Activated CD4-positive, alpha-beta T cell treated with anti-CD3 and anti-CD28 coated beads, Interleukin-2, amount 10 ng/mL, durations not matched to agents 24 days and 14 days (primary cell): ENCODE results near the gene KRT33A. TPM values are rescaled to one million over a fixed set of nuclear protein-coding genes. Genes with fewer than 3 reads are reported as not detected.

Experiments used
- DNase-seq: peaks from one replicate; pipeline ENCODE4 v3.0.0; 2022
- H3K27ac Mint-ChIP-seq: one replicate; pipeline ENCODE4 v1.8.0; 2022; ENCODE audit warnings: mild to moderate bottlenecking, mixed read lengths
- H3K27me3 Mint-ChIP-seq: one replicate; pipeline ENCODE4 v1.8.0; 2022; ENCODE audit warnings: mixed read lengths
- H3K36me3 Mint-ChIP-seq: one replicate; pipeline ENCODE4 v1.8.0; 2022; ENCODE audit warnings: low read depth, mild to moderate bottlenecking, mixed read lengths
- H3K4me1 Mint-ChIP-seq: one replicate; pipeline ENCODE4 v1.8.0; 2021; ENCODE audit warnings: mixed read lengths
- H3K4me3 Mint-ChIP-seq: one replicate; pipeline ENCODE4 v1.8.0; 2022; ENCODE audit warnings: mild to moderate bottlenecking, moderate library complexity, mixed read lengths
- H3K9me3 Mint-ChIP-seq: one replicate; pipeline ENCODE4 v1.8.0; 2021; ENCODE audit warnings: mixed read lengths
- intact Hi-C: fragments of 100-400 bp; cut with micrococcal nuclease; formaldehyde crosslinking; loops from one replicate; pipeline ENCODE4 v1.15.1; 2023
- total RNA-seq: library from RNA; stranded (reverse); gene quantifications from 2 replicates; pipeline ENCODE4 v1.2.3, GENCODE V29; 2022

The KRT33A gene
- total RNA-seq, 1 donor from 2014 or later, result not detected

DNA sequence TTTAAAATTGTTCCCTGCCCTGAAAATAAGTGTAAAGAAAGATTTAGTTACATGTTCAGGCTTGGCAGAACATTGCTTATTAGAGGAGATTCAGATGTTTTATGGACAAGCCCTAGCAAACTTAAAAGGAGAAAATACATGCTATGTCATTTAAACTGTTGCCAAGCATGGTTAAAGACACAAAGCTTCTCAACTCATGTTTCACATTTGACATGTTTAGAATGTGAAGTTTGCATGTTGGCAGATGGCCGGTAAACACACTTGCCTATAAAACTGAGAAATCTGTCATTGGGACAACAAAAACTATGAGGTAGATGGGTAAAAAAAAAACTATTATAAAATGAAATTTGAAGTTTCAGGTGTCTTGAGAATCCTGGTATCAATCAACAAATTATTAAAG is 53.8 kb downstream of the KRT33A start:
- DNase-seq, result peak; percentile 23
- Mint-ChIP-seq H3K9me3 (peaks cover 4% of the 10 kb centered on the region), H3K27ac (no peak overlapping the region), H3K36me3 (no peaks in the 10 kb centered on the region), H3K27me3 (peaks cover 2% of the 10 kb centered on the region), H3K4me1 (no peaks in the 10 kb centered on the region), H3K4me3 (no peak overlapping the region)
- intact Hi-C loops, result loop anchor here (5.0 kb wide), 1 partner anchor 40 kb away; the partner anchor contains the start of gene KRTAP9-9

Other genes starting within 250 kb of the KRT33A start
- not detected in 2 replicates for gene KRTAP4-16, start 248.6 kb downstream of the KRT33A start, total RNA-seq
- gene KRTAP4-9, start 245.4 kb downstream of the KRT33A start, total RNA-seq, result not detected in 2 replicates
- gene KRTAP4-11, start 232.5 kb downstream of the KRT33A start, total RNA-seq, result not detected in 2 replicates
- gene KRTAP4-12, start 226.6 kb downstream of the KRT33A start, total RNA-seq, result not detected in 2 replicates
- not detected in 2 replicates for gene KRTAP4-6, start 210.3 kb downstream of the KRT33A start, total RNA-seq
- not detected in 2 replicates for gene KRTAP4-5, start 201.0 kb downstream of the KRT33A start, total RNA-seq
- not detected in 2 replicates for gene KRTAP4-4, start 190.1 kb downstream of the KRT33A start, total RNA-seq
- gene KRTAP4-3, start 182.6 kb downstream of the KRT33A start, total RNA-seq, result not detected in 2 replicates
- not detected in 2 replicates for gene KRTAP4-2, start 172.6 kb downstream of the KRT33A start, total RNA-seq
- gene KRTAP4-1, start 165.9 kb downstream of the KRT33A start, total RNA-seq, result not detected in 2 replicates
- gene KRTAP9-1, start 160.9 kb downstream of the KRT33A start, total RNA-seq, result not detected in 2 replicates
- not detected in 2 replicates for gene KRTAP9-2, start 124.2 kb downstream of the KRT33A start, total RNA-seq
- not detected in 2 replicates for gene KRTAP9-3, start 118.4 kb downstream of the KRT33A start, total RNA-seq
- gene KRTAP9-8, start 112.8 kb downstream of the KRT33A start, total RNA-seq, result not detected in 2 replicates
- not detected in 2 replicates for gene KRTAP9-4, start 101.1 kb downstream of the KRT33A start, total RNA-seq
- gene KRTAP9-9, start 95.4 kb downstream of the KRT33A start, total RNA-seq, result not detected in 2 replicates
- not detected in 2 replicates for gene KRTAP9-6, start 85.5 kb downstream of the KRT33A start, total RNA-seq
- not detected in 2 replicates for gene KRTAP9-7, start 75.1 kb downstream of the KRT33A start, total RNA-seq
- not detected in 2 replicates for gene KRTAP29-1, start 48.0 kb downstream of the KRT33A start, total RNA-seq
- not detected in 2 replicates for gene KRTAP16-1, start 41.5 kb downstream of the KRT33A start, total RNA-seq
- not detected in 2 replicates for gene KRTAP17-1, start 35.1 kb downstream of the KRT33A start, total RNA-seq
- gene KRT33B, start 19.0 kb upstream of the KRT33A start, total RNA-seq, result not detected in 2 replicates
- gene KRT34, start 31.5 kb upstream of the KRT33A start, total RNA-seq, result not detected in 2 replicates
- not detected in 2 replicates for gene KRT31, start 46.8 kb upstream of the KRT33A start, total RNA-seq
- gene KRT37, start 73.8 kb upstream of the KRT33A start, total RNA-seq, result not detected in 2 replicates
- gene KRT38, start 90.2 kb upstream of the KRT33A start, total RNA-seq, result not detected in 2 replicates
- not detected in 2 replicates for gene KRT32, start 116.6 kb upstream of the KRT33A start, total RNA-seq
- not detected in 2 replicates for gene KRT35, start 130.3 kb upstream of the KRT33A start, total RNA-seq
- not detected in 2 replicates for gene KRT36, start 139.1 kb upstream of the KRT33A start, total RNA-seq
- not detected in 2 replicates for gene KRT13, start 154.8 kb upstream of the KRT33A start, total RNA-seq
- gene KRT15, start 168.1 kb upstream of the KRT33A start, total RNA-seq, result not detected in 2 replicates
- not detected in 2 replicates for gene KRT19, start 177.5 kb upstream of the KRT33A start, total RNA-seq
- not detected in 2 replicates for gene KRT9, start 221.2 kb upstream of the KRT33A start, total RNA-seq
- not detected in 2 replicates for gene KRT14, start 236.1 kb upstream of the KRT33A start, total RNA-seq